ENCODE measurements around the gene SSTR4. TPM values are rescaled to one million over a fixed set of nuclear protein-coding genes. Genes with fewer than 3 reads are reported as not detected.

The SSTR4 gene
- total and polyA plus RNA-seq, 8 donors = 0.07 TPM; not detected in 7

DNA sequence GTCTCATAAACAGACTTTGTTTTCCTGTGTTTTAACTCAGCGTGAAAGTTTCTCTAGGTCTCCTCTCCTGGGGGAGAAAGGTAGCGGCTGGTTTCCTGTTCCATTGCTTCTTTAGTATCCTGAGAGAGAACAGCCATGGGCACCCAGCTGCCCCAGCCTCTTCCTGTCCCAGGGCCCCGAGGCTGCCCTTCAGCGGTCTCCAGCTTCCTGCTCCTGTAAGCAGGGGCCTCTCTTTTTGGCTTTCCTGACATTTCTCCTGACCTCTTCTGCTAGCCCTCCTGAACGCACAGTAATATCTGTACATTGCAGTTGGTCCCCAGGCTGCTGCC is 2.4 kb upstream of the SSTR4 start:
- H3K4me3 ChIP-seq = no peak overlapping the region
- peaks cover 0 to 5% (median 2%) of the 10 kb centered on the region in 4 donors for H3K27me3 ChIP-seq
- WGBS, 2 donors = 71 to 87% methylated on average over 5 of the region's 5 CpGs
- H3K36me3 ChIP-seq = no peaks in the 10 kb centered on the region
- TF ChIP-seq, protein P1, sequence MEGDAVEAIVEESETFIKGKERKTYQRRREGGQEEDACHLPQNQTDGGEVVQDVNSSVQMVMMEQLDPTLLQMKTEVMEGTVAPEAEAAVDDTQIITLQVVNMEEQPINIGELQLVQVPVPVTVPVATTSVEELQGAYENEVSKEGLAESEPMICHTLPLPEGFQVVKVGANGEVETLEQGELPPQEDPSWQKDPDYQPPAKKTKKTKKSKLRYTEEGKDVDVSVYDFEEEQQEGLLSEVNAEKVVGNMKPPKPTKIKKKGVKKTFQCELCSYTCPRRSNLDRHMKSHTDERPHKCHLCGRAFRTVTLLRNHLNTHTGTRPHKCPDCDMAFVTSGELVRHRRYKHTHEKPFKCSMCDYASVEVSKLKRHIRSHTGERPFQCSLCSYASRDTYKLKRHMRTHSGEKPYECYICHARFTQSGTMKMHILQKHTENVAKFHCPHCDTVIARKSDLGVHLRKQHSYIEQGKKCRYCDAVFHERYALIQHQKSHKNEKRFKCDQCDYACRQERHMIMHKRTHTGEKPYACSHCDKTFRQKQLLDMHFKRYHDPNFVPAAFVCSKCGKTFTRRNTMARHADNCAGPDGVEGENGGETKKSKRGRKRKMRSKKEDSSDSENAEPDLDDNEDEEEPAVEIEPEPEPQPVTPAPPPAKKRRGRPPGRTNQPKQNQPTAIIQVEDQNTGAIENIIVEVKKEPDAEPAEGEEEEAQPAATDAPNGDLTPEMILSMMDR (IDR thresholded peaks at IDR 0.05) = no peak
- H3K9me3 ChIP-seq = no peaks in the 10 kb centered on the region
- peak in 1 of 6 donors; percentile 31 for DNase-seq
- no peak for ATAC-seq
- H3K27ac ChIP-seq = no peak overlapping the region
- no peak for FAIRE-seq
- H3K4me1 ChIP-seq = no peaks in the 10 kb centered on the region
- intact Hi-C loops (cut with DNase I) = no loop called here

GRCh38 chr20:23033918-23034317 is 1.2 kb upstream of the SSTR4 start:
- H3K36me3 ChIP-seq = no peaks in the 10 kb centered on the region
- TF ChIP-seq, protein P1 (IDR thresholded peaks at IDR 0.05) = no peak
- H3K4me1 ChIP-seq = no peaks in the 10 kb centered on the region
- no peak overlapping the region for H3K27ac ChIP-seq
- intact Hi-C loops (cut with DNase I) = no loop called here
- no peaks in the 10 kb centered on the region for H3K9me3 ChIP-seq
- H3K27me3 ChIP-seq = peaks cover 0 to 5% (median 2%) of the 10 kb centered on the region in 4 donors
- ATAC-seq (no peak), DNase-seq (no peak), FAIRE-seq (no peak)
- H3K4me3 ChIP-seq = no peak overlapping the region
- WGBS, 2 donors = 55 to 57% methylated on average over 4 of the region's 4 CpGs

- Histone ChIP-seq H3K27me3 (peaks cover 0 to 5% (median 2%) of the 10 kb centered on the region in 4 donors), H3K4me1 (no peaks in the 10 kb centered on the region), H3K36me3 (no peaks in the 10 kb centered on the region), H3K4me3 (no peak overlapping the region), H3K27ac (no peak overlapping the region), H3K9me3 (no peaks in the 10 kb centered on the region)
- no peak for ATAC-seq
- FAIRE-seq = no peak
- TF ChIP-seq, protein P1 (IDR thresholded peaks at IDR 0.05) = no peak
- WGBS, 2 donors = 84 to 86% methylated on average over 41 of the region's 41 CpGs
- peak in 1 of 6 donors; percentile 52 for DNase-seq
- intact Hi-C loops (cut with DNase I) = no loop called here
These were observed 619 bp downstream of the SSTR4 start for GRCh38 chr20:23035731-23036130.

DNA sequence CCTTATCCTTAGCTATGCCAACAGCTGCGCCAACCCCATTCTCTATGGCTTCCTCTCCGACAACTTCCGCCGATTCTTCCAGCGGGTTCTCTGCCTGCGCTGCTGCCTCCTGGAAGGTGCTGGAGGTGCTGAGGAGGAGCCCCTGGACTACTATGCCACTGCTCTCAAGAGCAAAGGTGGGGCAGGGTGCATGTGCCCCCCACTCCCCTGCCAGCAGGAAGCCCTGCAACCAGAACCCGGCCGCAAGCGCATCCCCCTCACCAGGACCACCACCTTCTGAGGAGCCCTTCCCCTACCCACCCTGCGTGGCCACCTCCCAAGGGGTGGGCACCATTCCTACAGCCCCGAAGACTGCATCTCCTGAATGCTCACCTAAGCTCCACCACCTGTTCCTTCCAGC is 1.3 kb downstream of the SSTR4 start:
- TF ChIP-seq, protein P1 (IDR thresholded peaks at IDR 0.05) = no peak
- 78 to 81% methylated on average over 11 of the region's 11 CpGs for WGBS, 2 donors
- DNase-seq (no peak), ATAC-seq (no peak), FAIRE-seq (no peak)
- no peak overlapping the region for H3K27ac ChIP-seq
- peaks cover 0 to 5% (median 2%) of the 10 kb centered on the region in 4 donors for H3K27me3 ChIP-seq
- H3K4me1 ChIP-seq = no peaks in the 10 kb centered on the region
- intact Hi-C loops (cut with DNase I) = no loop called here
- no peak overlapping the region for H3K4me3 ChIP-seq
- H3K9me3 ChIP-seq = no peaks in the 10 kb centered on the region
- H3K36me3 ChIP-seq = no peaks in the 10 kb centered on the region

GRCh38 chr20:23037017-23037481 is 1.9 kb downstream of the SSTR4 start:
- H3K9me3 ChIP-seq = no peaks in the 10 kb centered on the region
- ATAC-seq (no peak), FAIRE-seq (no peak), DNase-seq (no peak)
- no peaks in the 10 kb centered on the region for H3K36me3 ChIP-seq
- H3K4me1 ChIP-seq = no peaks in the 10 kb centered on the region
- peaks cover 0 to 11% (median 3%) of the 10 kb centered on the region in 4 donors for H3K27me3 ChIP-seq
- 18 to 24% methylated on average over 3 of the region's 3 CpGs for WGBS, 2 donors
- no peak overlapping the region for H3K27ac ChIP-seq
- intact Hi-C loops (cut with DNase I) = no loop called here
- TF ChIP-seq, protein P1 (IDR thresholded peaks at IDR 0.05) = no peak
- no peak overlapping the region for H3K4me3 ChIP-seq
